GM18519 (cell line): Measurements from ENCODE around the gene RAB11FIP3.

ENCODE experiments used
- ATAC-seq: cut with Tn5 transposase; IDR thresholded peaks from one replicate; pipeline ENCODE4 v1.9.1; 2021; ENCODE audit warnings: mild to moderate bottlenecking, moderate library complexity; ENCODE audit not compliant: unreplicated experiment, low FRiP score

Gene RAB11FIP3

DNA sequence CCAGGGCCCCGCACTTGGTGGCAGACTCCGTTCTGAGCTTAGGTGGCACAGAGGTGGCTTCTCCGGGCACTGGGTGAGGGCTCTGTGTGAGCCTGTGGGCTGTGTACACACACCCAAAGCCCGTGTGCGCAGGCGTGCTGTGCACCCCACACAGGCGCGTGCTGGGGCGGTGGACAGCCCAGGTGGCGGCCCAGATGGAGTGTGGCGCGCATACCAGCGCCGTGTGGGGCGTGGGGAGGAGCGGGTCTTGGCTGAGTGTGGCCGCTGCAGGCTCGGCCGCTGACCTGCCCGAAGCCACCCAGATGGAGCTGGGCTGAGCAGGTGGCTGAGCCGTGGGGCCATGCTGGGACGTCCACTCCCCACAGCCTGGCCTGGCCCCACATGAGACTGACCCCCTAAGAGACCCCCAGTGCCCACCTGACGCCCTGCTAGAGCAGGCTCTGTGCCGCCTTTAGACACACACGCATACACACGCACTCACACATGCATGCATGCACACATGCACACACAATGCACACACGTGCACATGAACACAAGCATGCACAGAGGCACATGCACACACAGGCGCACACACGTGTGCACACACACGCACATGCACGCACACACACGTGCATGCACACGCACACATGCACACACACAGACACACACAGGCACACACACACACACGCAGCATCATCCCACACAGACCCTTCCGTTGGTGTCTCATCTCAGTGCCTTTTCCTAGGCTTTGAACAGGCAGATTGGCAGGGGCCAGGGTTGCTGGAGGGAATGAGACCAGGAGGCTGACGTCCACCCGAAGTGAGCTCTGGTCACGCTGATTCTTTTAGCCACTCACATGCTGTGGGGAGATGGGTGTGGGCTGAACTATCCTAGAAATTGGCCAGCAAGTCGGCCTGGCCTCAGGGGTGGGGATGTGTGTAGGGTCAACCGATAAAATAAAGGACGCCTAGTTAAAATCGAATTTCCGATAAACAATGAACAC is 136.8 kb downstream of the RAB11FIP3 start:
- ATAC-seq = no peak

DNA sequence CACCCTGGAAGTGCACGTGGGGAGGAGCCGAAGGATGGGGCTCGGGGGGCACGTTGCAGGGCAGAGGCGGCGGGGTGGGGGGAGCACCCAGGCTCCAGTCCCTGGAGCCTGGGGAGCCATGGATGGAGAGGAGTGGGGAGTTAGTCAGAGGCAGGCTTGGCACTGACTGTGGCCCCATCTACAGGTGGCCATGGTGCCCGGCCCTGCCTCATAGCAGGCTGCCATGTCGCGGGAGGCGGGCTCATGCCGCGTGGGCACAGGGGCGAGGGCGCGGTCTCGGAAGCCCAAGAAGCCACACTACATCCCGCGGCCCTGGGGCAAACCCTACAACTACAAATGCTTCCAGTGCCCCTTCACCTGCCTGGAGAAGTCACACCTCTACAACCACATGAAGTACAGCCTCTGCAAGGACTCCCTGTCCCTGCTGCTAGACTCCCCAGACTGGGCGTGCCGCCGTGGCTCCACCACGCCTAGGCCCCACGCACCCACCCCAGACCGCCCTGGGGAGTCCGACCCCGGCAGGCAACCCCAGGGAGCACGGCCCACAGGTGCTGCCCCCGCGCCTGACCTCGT is 137.7 kb downstream of the RAB11FIP3 start:
- ATAC-seq = no peak

DNA sequence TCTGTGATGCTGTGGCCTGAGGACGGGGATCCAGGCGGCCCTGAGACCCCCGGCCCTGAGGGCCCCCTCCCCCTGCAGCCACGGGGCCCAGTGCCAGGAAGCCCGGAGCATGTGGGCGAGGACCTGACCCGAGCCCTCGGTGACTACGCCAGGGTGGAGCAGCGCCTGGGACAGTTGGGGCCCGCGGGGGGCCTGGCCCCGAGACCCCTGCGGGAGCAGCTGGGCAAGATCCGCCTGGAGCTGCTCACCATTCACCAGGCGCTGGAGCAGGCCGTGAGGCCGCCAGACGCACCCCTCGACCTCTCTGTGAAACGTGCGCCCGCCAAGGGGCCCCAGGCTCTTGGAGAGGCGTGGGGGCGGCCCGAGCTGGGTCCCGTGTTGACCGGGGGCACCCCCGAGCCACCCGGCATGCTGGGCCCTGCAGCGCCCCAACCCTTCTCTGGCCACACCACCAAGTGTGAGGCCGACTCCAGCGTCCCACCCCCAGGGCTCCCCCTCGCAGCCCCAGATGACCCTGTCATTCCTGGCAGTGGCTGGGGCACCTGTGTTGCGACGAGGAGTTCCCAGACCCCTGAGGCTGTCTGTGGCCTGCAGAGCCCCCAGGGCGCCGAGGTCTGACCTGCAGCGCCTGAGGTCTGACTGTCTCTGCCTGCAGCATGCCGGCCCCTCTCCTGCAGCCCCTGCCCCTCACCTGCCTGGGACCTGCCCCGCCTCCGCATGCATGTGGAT is 139.4 kb downstream of the RAB11FIP3 start:
- no peak for ATAC-seq

DNA sequence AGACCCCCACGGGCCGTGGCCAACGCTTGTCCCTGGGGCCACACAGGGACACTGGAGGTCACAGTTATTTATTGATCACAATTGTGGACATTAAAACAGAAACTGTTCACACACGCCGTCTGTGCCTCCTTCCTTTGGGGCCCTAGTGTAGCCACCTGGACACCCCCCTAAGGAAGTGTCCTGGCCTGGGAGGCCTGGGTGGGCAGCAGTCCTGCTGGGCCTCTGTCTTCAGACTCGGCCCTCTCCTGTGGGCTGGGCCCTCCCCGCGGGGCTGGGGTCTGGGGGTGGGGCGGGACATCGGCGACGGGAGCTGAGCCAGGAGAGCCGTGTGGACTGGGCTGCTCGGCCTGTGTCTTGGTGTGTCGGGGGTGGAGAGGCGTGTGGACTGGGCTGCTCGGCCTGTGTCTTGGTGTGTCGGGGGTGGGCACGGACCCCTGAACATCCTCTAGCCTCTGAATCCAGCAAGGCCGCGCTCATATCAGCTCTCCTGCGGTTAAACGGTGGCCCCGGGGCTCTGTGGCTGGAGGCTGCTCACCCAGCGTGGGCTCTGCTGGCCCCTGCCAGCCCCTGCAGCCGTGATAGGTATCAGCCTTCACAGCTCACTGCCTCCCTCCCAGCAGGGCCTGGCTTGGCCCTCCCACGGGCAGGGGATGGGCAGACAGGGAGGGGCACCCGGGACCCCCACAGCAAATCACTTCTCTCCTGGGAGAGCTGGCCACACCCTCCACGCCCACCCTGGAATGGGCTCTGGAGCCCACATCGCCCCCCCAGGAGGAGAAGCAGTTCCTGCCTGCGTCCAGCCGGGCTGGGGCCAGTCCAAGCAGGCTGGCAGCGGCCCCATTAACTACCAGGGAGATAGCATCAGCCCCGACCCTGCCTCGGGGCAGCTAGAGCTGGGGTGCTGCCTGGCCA is 140.2 kb downstream of the RAB11FIP3 start:
- no peak for ATAC-seq

DNA sequence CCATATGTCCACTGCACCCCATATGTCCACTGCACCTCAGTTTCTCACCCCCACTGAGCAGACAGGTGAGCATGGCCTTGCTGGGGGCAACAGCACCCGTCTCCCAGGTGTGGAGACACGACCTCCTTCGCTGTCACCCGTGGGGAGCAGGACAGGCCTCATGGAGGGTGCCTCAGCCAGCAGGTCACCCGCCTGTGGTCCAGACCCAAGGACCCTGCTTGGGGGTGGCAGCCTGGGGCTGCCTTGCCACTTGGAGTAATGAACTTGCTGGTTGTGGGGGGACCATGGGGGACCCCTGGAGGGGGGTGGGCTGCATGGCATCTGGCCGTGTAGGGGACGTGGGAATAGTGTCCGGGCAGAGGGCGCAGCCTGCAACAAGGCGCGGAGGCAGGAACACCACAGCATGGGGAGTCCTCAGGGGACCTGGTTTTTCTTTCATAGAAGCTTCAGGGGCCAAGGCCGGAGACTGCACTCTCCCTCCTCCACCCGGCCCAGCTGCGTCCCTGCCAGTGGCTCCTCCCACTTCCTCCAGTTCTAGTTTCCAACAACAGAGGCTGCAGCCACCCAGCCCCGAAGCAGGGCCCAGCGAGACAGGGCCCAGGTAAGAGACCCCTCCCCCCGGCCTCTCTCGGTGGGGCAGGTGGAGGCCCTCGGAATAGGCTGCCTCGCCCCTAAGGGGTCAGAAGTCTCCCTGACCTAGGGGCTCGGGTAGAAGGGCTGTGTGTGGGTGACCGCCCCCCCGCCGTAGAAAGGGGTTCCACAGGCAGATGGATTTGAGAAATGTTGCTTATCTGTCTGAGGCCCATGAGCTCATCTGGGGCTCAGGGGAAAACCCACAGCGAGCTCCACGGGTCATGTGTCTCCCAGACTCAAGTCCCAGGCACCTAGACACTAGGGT is 141.3 kb downstream of the RAB11FIP3 start, which contains the start of gene NHLRC4:
Gene NHLRC4 (plus strand): TSS at position 531 of the 898 bp plus-strand sequence. CDS start 1,043 bp downstream, outside the sequence.
- no peak for ATAC-seq

DNA sequence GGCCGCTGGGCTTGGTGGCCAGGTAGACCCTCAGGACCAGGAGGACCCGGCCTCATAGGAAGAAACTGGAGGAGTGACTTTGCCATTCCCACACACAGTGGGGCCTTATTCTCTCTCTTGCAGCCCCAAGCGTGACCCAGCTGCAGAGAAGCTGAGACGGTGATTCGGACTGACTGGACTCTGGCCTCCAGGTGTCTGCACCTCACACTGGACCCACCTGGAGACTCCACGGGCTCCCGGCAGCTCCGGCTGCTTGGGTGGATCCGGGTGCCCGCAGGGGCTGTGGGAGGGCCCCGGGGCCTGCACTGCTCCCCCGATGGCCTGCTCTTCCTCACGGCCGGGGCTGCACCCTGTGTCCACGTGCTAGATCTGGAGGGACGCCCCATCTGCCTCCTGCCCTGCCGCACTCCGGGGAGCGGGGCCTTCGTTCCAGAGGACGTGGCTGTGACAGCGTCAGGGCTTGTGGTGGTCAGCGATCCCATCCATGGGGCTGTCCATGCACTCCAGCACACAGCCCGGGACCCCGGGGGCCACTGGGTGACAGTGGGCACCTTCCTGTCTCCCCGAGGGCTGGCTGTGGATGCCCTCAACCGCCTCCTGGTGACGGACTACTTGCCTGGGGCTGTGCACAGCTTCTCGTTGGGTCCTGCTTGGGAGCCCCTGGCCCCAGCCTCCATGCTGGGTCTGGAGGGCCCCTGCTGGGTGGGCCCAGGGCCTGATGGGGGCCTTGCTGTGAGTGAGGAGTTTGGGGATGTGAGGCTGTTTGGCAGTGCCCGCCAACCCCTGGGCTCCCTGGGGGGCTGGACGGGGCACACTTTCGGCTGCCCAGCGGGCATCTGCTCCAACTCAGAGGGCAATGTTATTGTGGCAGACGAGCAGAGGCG is 142.2 kb downstream of the RAB11FIP3 start:
- ATAC-seq = no peak

DNA sequence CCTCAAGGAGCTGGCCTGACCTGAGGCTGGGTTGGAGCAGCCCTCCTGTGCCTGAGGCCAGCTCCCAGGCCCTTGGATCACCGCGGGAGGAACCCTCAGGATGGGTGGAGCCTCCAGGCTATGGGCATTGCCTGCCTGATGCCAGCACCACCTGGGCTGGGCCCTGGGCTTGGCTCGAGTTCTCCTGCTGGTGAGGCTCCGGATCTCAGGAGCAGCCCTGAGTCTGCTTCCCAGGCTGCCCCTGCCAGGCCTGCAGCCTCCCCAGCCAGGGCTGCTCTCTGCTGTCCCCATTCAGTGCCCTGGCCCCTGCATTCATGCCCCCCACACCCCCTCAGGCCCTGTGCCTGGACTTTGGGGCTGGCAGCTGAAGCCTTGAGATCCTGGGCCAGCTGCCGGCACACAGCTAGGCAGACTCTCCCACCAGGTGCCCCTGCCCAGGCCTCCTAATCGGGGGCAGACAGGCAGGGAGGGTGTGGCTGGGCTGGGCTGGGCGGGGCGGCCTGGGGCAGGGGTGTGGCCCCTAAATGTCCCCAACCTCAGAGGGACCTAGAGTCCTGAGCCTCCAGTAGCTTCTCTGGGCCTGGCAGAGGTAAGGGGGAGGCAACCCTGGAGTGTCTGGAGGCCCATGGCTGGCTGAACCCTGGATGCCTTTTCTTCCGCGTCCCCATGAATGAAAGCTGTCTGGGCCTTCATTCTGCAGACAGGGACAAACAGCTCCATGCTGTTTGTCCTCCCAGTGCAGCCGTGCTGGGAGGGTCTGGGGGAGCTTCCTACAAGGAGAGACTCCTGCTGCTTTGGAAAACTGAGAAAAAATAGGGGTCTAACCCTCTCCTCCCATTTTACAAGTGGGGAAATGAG is 143.2 kb downstream of the RAB11FIP3 start:
- ATAC-seq = no peak

DNA sequence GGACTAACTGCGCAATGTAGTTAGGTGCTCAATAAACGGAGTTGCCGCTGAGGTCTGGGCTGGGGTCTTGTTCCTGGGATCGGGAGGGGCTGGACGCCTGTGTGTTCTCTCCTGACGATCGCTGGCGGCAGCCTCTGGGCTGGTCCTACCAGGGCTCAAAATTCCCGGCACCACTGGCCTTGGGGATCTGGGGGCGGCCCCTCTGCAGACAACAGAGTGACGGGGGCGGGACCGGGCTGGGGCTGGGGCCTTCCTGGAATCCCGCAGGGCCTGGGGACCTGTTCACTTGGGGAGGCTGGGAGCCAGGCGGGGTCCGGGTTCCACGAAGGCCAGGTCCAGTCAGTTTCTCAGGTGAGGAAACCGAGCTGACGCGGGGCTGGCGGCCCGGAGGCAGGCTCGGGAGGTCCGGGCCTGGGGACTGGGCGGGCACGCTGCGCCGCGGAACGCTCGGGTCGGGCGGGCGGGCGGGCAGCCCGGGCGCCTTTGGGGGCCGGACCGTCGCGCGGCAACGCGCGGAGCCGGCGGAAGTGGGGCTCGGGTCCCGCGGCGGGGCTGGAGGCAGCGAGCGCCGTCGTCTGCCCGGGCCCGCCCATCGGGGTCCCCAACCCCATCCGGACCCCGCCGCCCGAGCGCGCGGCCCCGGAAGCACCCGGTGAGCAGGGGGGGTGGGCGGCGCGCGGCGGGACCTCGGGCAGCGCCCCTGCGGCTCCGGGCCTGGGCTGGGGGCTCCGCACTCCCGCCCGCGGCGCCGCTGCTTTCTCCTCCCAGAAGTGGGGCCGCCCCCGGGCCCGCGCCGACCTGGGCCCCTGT is 144.2 kb downstream of the RAB11FIP3 start, which contains the start of gene PIGQ:
Gene PIGQ (plus strand): TSS at position 524 of the 810 bp plus-strand sequence. CDS start 4,107 bp downstream, outside the sequence.
- ATAC-seq = no peak
